Renal pelvis (tissue), 12 donors: ENCODE results near the gene EXTL1. TPM values are rescaled to one million over a fixed set of nuclear protein-coding genes. Genes with fewer than 3 reads are reported as not detected.
A peak's percentile ranks its signal among the peaks of the same experiment; 100 is the strongest.
"Not testable (repeated sequence)": the region's sequence is repeated elsewhere in the genome, so short reads cannot be mapped to it uniquely, and the experiment has no call there.

Experiments
- DNase-seq: peaks from one replicate; pipeline ENCODE4 v3.0.0-alpha.2; 2013
- long read RNA-seq, 16 experiments: transcript quantifications; one replicate each; lab custom pipeline, GENCODE V29; 2026
- polyA plus RNA-seq, 3 donors: library from polyadenylated mRNA; unstranded; fragments of 120-200 nt; gene quantifications; one replicate each; pipeline ENCODE4 v1.2.1, GENCODE V29; 2013; ENCODE audit not compliant: insufficient read length in 3 of 3

The EXTL1 gene, protein sequence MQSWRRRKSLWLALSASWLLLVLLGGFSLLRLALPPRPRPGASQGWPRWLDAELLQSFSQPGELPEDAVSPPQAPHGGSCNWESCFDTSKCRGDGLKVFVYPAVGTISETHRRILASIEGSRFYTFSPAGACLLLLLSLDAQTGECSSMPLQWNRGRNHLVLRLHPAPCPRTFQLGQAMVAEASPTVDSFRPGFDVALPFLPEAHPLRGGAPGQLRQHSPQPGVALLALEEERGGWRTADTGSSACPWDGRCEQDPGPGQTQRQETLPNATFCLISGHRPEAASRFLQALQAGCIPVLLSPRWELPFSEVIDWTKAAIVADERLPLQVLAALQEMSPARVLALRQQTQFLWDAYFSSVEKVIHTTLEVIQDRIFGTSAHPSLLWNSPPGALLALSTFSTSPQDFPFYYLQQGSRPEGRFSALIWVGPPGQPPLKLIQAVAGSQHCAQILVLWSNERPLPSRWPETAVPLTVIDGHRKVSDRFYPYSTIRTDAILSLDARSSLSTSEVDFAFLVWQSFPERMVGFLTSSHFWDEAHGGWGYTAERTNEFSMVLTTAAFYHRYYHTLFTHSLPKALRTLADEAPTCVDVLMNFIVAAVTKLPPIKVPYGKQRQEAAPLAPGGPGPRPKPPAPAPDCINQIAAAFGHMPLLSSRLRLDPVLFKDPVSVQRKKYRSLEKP
- 1 to 10 TPM; 1.6 to 2.1 (median 1.7) TPM for polyA plus RNA-seq
- long read RNA-seq, donor 1, result 0 reads
- long read RNA-seq, donor 2, full-length matches to known transcripts, result 1 of 1 reads
- long read RNA-seq, donor 2, partial matches to known transcripts, result 0 of 1 reads
- long read RNA-seq, donor 2, other reads (novel, unspliced or antisense), result 0 of 1 reads
- long read RNA-seq, donor 3, result 0 reads
- long read RNA-seq, donor 4, result 0 reads
- long read RNA-seq, donor 5, result 0 reads
- long read RNA-seq, donor 6, result 0 reads
- long read RNA-seq, donor 7, result 0 reads
- long read RNA-seq, donor 8, full-length matches to known transcripts, result 1 of 1 reads
- long read RNA-seq, donor 8, partial matches to known transcripts, result 0 of 1 reads
- long read RNA-seq, donor 8, other reads (novel, unspliced or antisense), result 0 of 1 reads
- long read RNA-seq, donor 9, result 0 reads
- long read RNA-seq, donor 10, full-length matches to known transcripts, result 1 of 1 reads
- long read RNA-seq, donor 10, partial matches to known transcripts, result 0 of 1 reads
- long read RNA-seq, donor 10, other reads (novel, unspliced or antisense), result 0 of 1 reads
- long read RNA-seq, donor 11, result 0 reads
- long read RNA-seq, donor 12, result 0 reads
- long read RNA-seq, donor 13, result 0 reads
- long read RNA-seq, donor 14, result 0 reads
- long read RNA-seq, donor 15, result 0 reads
- long read RNA-seq, donor 16, result 0 reads

DNA sequence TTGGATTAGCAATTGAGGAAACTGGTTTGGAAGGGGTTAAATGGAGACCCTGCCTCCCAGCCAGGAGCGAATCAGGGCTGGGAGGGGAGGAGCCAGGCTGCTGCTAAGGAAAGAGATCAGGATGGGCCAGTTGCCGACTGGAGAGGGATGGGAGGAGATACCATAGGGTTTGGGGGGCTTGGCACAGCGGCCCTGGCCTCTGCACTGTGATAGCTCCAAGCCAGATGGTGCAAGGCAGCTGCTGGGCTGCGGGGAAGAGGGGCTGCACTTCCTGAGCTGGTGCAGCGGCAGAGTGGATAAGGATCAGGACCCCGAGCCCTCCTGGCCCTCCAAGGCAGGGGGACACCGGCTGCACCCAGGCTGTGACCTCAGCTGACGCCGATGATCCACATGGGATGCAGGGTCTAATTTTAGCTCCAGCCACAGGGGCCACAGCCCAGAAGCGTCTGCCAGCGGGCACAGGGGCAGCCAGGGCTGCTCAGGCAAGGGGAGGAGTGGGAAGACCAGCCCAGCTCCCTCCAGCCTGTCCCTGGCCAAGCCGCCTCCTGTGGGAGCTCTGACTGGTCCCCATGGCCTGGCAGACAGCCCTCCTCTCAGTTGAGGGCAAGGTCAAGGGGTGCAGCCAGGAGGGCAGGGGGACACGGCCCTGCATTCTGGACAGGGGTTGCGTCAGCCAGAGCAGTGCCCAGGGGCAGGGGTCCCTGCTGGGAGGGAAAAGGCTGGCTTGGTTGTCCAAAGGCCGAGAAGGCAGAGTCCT lies at the start of gene EXTL1:
TSS of gene EXTL1 (plus strand) at position 129 of the 757 bp plus-strand sequence. CDS start 872 bp downstream, outside the sequence.
- DNase-seq, result peak; percentile 64

DNA sequence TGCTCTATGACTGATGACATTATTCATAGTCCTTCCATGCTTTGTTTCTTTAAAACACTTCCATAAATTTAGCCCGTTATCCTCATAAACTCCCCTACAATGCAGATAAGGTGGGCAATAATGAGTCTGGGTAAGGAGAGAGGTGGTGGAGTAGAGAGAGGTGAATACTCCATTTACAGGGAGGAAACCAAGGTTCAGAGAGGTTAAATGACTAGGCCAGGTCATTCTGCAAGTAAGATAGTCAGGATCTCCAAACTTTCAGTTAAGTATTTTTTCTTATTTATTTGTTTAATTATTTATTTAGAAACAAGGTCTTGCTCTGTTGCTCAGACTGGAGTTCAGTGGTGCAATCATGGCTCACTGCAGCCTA lies 49.8 kb upstream of the EXTL1 start:
- no peak for DNase-seq

- DNase-seq, result no peak
Measured at GRCh38 chr1:25973610-25974321, 47.8 kb upstream of the EXTL1 start.

- no peak for DNase-seq
Measured at GRCh38 chr1:25977801-25978200, 43.8 kb upstream of the EXTL1 start.

GRCh38 chr1:25978403-25978802 lies 43.2 kb upstream of the EXTL1 start:
- no peak for DNase-seq

DNA sequence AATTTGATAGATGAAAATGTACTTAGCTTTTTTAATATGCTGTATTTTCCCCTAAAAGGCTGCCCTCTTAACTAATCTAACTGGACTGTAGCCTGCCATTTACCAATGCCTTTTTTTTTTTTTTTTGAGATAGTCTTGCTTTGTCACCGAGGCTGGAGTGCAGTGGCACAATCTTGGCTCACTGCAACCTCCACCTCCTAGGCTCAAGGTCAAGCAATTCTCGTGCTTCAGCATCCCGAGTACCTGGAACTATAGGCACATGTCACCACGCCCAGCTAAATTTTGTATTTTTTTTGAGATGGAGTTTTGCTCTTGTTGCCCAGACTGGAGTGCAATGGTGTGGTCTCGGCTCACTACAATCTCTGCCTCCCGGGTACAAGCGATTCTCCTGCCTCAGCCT lies 42.4 kb upstream of the EXTL1 start:
- no peak for DNase-seq

DNA sequence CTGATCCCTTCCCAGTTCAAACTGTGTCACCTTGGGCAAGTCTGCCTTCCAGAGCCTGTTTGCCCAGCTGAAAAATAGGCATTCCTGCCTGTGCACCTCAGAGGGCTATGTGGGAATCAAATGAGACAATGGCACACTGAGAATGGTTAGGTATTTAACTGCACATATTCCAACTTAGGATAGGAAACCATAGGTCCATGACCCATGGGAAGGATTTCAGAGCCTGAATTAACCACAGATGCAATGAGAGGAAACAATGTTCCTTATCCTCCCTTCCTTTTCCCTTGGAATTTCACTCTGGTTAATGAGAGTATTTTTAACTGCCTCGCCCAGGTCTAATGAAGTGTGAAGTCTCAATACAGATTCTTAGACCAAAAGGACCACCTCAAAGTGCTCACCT lies 36.4 kb upstream of the EXTL1 start:
- DNase-seq, result no peak

- DNase-seq, result no peak
Measured at GRCh38 chr1:25985670-25986069, 35.9 kb upstream of the EXTL1 start.

- not testable (repeated sequence) for DNase-seq
Measured at GRCh38 chr1:25986773-25987172, 34.8 kb upstream of the EXTL1 start.

DNA sequence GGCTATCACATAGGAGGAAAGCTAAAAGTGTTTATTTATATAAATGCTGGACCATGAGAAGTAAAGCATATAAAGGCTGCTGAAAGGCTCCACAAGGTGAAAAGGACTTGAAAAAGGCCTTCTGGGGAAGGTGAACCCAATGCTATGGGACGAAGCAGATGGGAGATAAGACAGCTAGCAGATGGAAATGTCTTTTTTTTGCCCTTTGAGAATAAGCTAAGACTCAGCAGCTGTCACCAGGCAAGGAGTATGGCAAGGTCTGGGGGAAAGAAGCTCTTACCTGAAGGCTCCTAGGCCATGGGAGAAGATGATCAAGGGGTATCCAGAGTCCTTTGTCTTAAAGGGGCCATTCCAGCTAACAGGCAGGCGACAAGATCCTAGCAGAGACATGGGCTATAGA lies 33.6 kb upstream of the EXTL1 start:
- DNase-seq, result no peak

DNA sequence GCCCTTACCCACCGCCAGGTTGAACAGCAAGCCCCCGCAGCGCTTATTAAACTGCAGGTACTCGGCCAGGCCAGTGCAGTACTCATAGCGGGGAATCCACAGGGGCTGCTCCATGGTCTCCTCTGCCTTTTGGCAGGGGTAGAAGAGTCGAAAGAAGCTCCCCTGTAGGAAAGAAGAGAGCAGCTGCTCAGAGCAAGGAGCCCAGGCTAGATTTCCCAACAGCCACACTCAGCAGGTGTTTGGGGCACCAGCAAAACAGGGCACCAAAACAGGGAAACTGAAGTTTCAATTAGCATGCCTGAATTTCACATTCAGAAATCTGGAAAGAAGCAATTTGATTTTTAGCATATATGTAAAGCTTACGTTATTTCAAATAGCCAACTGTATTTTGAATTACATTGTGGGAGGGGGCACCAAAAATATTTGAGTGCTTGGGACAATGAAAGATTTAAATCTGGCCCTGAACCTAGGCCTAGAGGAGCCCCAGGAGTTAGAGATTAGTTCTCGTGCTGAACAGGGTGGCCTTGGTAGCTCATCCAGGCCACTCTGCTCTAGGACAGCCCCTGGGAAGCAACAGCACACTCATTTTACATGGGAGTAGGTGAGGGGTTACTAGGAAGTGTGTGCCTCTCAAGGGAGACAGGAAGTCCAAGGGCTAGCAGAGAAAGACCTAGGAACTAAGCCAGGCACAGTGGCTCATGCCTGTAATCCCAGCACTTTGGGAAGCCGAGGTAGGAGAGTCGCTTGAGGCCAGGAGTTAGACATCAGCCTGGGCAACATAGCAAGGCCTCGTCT lies 31.9 kb upstream of the EXTL1 start:
- DNase-seq, result no peak

DNA sequence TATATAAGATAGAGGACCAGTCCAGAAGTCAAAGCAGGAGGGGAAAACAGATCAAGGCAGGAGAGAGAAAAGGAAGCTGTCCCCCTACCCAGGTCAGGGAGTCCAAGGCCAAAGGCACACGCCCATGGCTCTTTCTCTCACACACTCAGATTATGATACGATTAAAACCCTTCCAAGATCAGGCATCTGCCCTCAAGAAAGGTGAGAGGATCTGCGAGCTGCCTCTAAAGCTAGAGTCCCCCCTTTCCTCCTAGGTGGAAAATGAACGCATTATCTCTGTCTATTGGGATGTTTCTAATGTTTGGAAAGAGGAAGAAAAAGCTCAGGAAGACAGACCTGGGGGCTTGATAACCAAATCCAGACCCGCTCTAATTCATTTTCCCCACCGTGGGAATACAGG lies 31.3 kb upstream of the EXTL1 start:
- no peak for DNase-seq

DNA sequence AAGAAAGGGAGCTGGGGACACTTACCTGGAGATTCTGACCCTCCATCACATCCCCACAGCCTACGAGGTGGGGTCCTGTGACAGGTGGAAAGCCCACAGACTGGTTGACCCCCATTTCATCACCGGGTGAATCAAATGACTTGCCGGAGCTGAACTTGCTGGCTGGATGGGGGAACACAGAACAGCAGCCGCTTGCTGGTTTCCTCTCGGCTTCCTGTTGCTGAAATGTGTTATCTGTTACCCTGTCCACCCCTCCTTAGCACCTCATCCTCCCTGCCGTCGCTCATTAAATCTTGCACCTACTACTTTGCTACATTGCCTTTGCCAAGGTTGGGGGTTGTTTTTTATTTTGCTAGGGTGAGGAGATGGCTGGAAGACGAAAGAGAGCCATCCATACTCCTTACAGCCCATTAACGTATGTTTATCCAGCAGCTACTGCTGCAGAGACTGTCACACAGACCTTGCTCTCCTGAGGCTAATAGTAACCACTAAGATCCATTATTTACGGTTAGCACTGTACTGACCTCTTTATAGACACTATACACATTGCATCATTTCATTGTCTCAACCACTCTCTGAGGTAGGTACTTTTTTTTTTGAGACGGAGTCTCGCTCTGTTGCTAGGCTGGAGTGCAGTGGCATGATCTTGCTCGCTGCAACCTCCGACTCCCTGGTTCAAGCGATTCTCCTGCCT lies 30.7 kb upstream of the EXTL1 start:
- no peak for DNase-seq

DNA sequence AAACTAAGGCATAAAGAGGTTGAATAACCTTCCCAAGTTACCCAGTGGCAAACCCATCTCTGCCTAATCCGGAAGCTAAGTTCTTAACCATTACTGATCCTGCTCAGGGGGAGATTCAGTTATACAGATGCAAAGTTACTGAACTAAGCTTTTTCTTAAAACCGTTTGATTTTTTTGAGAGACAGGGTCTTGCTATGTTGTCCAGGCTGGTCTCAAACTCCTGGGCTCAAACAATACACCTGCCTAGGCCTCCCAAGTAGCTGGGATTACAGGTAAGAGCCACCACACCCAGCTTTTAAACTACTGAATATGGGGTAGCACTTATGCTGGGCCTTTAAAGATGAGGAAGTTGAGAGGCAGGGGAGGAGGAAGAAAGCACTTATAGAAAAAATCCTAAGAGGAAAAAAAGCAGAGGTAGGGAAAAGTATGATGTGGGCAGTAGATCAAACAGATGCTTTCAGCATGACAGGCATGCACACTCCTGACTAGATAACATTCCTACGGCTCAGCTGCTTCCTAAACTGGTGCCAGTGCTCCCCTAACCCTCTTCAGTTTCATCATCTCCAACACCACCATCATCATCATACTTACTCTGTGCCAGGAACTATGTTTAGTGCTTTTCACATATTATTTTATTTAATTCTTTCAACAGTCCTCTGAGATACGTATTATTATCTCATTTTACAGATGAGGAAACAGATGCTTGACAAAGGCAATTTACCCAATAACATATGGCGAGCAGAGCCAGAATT lies 29.5 kb upstream of the EXTL1 start:
- DNase-seq, result no peak

DNA sequence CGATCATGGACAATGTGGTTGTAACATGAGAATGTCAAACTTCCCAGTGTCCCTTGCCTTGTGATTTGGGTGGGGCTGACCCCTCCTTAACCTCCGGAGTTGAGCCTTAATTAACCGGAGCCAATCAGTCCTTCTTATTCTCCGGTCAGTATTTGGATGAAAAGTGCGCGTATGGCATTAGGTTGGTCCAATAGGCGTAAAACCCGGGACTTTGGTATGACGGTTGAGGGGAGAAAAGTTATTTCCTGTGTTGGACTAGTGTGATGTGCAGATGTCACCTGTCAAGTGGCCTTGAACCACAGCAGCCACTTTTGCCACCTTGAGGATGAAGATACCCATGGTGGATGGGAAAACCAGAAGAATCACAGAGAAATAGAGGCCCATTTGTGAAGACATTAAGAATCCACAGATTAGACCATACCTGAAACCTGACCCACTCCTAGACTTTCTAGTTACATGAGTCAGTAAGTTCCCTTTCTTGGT lies 28.8 kb upstream of the EXTL1 start:
- DNase-seq, result no peak

GRCh38 chr1:25993197-25993951 lies 28.2 kb upstream of the EXTL1 start:
- DNase-seq, result no peak

DNA sequence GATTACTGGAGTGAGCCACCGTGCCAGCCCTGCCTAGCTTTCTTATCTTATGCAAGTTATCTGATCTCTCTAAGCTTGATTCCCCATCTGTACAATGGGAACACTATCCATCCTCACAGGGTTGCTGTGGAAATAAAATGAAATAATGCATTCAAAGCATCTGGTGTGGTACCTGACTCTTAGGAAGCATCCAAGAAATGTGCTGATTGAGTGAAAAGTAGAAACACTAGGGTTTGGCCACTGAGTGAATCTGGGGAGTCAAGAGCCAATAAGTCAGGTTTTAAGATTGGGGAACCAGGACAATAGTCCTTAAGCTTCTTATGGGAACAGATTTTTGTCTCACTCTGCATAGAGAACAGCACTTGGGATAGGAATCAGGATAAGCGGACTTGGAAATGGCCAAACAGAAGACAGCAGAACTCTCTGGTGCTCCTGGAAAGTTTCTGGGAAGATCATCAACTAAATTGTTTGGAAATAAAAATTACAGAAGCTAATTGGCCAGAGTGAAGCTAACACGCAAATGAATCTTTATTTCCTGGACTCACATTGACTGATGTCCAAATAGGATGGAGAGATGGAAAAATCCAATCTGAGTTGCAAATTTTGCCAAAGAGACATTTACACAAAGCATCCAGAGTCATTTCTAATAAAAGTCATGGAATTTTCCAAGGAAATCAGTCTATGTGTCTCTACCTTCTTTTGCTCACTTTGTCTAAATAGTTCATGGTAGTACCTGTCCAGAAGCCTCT lies 27.0 kb upstream of the EXTL1 start:
- no peak for DNase-seq
